Suprapubic skin (tissue), 4 donors: ENCODE results near the gene SLF2. TPM values are rescaled to one million over a fixed set of nuclear protein-coding genes. Genes with fewer than 3 reads are reported as not detected.

Experiments used
- DNase-seq, 2 donors: peaks; one replicate each; pipeline ENCODE4 v3.0.0-alpha.2; 2019; ENCODE audit warnings: low spot score in 2 of 2
- H3K27ac ChIP-seq: fragments of 200-600 bp; sonication (generic); one replicate; pipeline ENCODE4 v1.5.1; 2019
- H3K27me3 ChIP-seq: fragments of 200-600 bp; sonication (generic); one replicate; pipeline ENCODE4 v1.5.1; 2019
- H3K36me3 ChIP-seq: fragments of 200-600 bp; sonication (generic); one replicate; pipeline ENCODE4 v1.5.1; 2019
- H3K4me1 ChIP-seq: fragments of 200-600 bp; sonication (generic); one replicate; pipeline ENCODE4 v1.5.1; 2019
- H3K4me3 ChIP-seq: fragments of 200-600 bp; sonication (generic); one replicate; pipeline ENCODE4 v1.5.1; 2019; ENCODE audit warnings: mild to moderate bottlenecking
- H3K9me3 ChIP-seq: fragments of 200-600 bp; sonication (generic); one replicate; pipeline ENCODE4 v1.5.1; 2019
- CTCF ChIP-seq, 2 donors: fragments of 200-600 bp in 1 of 2; fragments of 450-650 bp in 1 of 2; sonication (generic) in 1 of 2; IDR thresholded peaks; one replicate each; pipeline ENCODE4 v1.5.1; 2016 to 2019; ENCODE audit warnings: antibody characterized with exemption in 2 of 2, mild to moderate bottlenecking in 1 of 2, moderate library complexity in 1 of 2
- EP300 ChIP-seq: sonication (generic); formaldehyde crosslinking; IDR thresholded peaks from one replicate; pipeline ENCODE4 v1.6.1; 2017; ENCODE audit warnings: antibody characterized with exemption
- POLR2A ChIP-seq, 2 donors: fragments of 450-650 bp; IDR thresholded peaks; one replicate each; pipeline ENCODE4 v1.6.1; 2017; ENCODE audit warnings: antibody characterized with exemption in 2 of 2, mild to moderate bottlenecking in 2 of 2, moderate library complexity in 2 of 2
- POLR2AphosphoS5 ChIP-seq, 3 donors: sonication (generic); formaldehyde crosslinking; IDR thresholded peaks; one replicate each; pipeline ENCODE4 v1.6.1; 2017; ENCODE audit warnings: antibody characterized with exemption in 3 of 3
- WGBS: methylation state at CpG from one replicate; pipeline ENCODE4 v1.1.5; 2018; 5-methylcytosine and 5-hydroxymethylcytosine counted together
- total RNA-seq, 4 donors: library from RNA; depleted of rRNA; stranded (reverse); fragments of >200 nt; gene quantifications; one replicate each; pipeline ENCODE4 v1.1.0, GENCODE V29; 2016

SLF2 gene
- total RNA-seq, 4 donors from 2014 or later = 11.6 to 41.4 (median 15.6) TPM

- no peak for DNase-seq
- H3K36me3 ChIP-seq = peaks cover 45% of the 10 kb centered on the region
- 98% methylated on average over 6 of the region's 18 CpGs for WGBS
- H3K27me3 ChIP-seq = no peaks in the 10 kb centered on the region
- H3K9me3 ChIP-seq = no peaks in the 10 kb centered on the region
- H3K4me3 ChIP-seq = no peak overlapping the region
- no peak overlapping the region for H3K27ac ChIP-seq
- TF ChIP-seq EP300 (no peak), POLR2AphosphoS5 (IDR thresholded peaks at IDR 0.05) (no peak), CTCF (IDR thresholded peaks at IDR 0.05) (no peak), POLR2A (IDR thresholded peaks at IDR 0.05) (no peak)
- peaks cover 46% of the 10 kb centered on the region for H3K4me1 ChIP-seq
Measured at GRCh38 chr10:101003639-101004206, 91.0 kb downstream of the SLF2 start.

DNA sequence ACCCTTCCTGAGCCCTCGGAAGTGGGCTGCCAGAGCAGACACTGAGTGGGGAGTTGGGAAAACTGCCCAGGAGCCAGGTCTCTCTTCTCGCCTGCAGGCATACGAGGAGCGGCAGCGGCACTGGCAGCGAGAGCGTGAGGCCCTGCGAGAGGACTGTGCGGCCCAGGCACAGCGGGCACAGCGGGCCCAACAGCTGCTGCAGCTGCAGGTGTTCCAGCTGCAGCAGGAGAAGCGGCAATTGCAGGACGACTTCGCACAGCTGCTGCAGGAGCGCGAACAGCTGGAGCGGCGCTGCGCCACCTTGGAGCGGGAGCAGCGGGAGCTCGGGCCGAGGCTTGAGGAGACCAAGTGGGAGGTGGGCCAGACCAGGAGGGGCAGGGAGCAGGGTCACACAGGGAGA, 92.6 kb downstream of the SLF2 start:
- H3K36me3 ChIP-seq = peaks cover 45% of the 10 kb centered on the region
- no peak for DNase-seq
- TF ChIP-seq POLR2AphosphoS5 (IDR thresholded peaks at IDR 0.05) (no peak), POLR2A (IDR thresholded peaks at IDR 0.05) (no peak), CTCF (IDR thresholded peaks at IDR 0.05) (no peak), EP300 (no peak)
- H3K4me1 ChIP-seq = peaks cover 43% of the 10 kb centered on the region
- no peaks in the 10 kb centered on the region for H3K9me3 ChIP-seq
- no peak overlapping the region for H3K27ac ChIP-seq
- 83% methylated on average over 22 of the region's 23 CpGs for WGBS
- no peak overlapping the region for H3K4me3 ChIP-seq
- no peaks in the 10 kb centered on the region for H3K27me3 ChIP-seq

GRCh38 chr10:101005869-101006567, 93.3 kb downstream of the SLF2 start:
- DNase-seq = no peak
- Histone ChIP-seq H3K4me1 (peaks cover 36% of the 10 kb centered on the region), H3K27me3 (no peaks in the 10 kb centered on the region), H3K36me3 (peaks cover 45% of the 10 kb centered on the region), H3K4me3 (no peak overlapping the region), H3K9me3 (no peaks in the 10 kb centered on the region), H3K27ac (no peak overlapping the region)
- TF ChIP-seq POLR2A (IDR thresholded peaks at IDR 0.05) = no peak
- no peak for TF ChIP-seq EP300
- no peak for TF ChIP-seq POLR2AphosphoS5 (IDR thresholded peaks at IDR 0.05)
- TF ChIP-seq CTCF (IDR thresholded peaks at IDR 0.05) = no peak
- WGBS = 100% methylated on average over 4 of the region's 4 CpGs

DNA sequence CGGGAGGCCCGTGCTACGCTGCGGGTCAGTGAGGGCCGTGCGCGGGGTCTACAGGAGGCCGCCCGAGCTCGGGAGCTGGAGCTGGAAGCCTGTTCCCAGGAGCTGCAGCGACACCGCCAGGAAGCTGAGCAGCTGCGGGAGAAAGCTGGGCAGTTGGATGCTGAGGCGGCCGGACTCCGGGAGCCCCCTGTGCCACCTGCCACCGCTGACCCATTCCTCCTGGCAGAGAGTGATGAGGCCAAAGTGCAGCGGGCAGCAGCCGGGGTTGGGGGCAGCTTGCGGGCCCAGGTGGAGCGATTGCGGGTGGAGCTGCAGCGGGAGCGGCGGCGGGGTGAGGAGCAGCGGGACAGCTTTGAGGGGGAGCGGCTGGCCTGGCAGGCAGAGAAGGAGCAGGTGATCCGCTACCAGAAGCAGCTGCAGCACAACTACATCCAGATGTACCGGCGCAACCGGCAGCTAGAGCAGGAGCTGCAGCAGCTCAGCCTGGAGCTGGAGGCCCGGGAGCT, 93.9 kb downstream of the SLF2 start:
- Histone ChIP-seq H3K4me1 (peaks cover 30% of the 10 kb centered on the region), H3K9me3 (no peaks in the 10 kb centered on the region), H3K27me3 (no peaks in the 10 kb centered on the region), H3K36me3 (peaks cover 45% of the 10 kb centered on the region), H3K4me3 (no peak overlapping the region), H3K27ac (no peak overlapping the region)
- WGBS = 94% methylated on average over 28 of the region's 33 CpGs
- no peak for DNase-seq
- TF ChIP-seq POLR2AphosphoS5 (IDR thresholded peaks at IDR 0.05) = no peak
- no peak for TF ChIP-seq POLR2A (IDR thresholded peaks at IDR 0.05)

- Histone ChIP-seq H3K4me3 (no peak overlapping the region), H3K4me1 (peaks cover 27% of the 10 kb centered on the region), H3K27ac (no peak overlapping the region), H3K27me3 (no peaks in the 10 kb centered on the region), H3K9me3 (no peaks in the 10 kb centered on the region), H3K36me3 (peaks cover 45% of the 10 kb centered on the region)
- no peak for DNase-seq
- TF ChIP-seq POLR2AphosphoS5 (IDR thresholded peaks at IDR 0.05) (no peak), EP300 (no peak), POLR2A (IDR thresholded peaks at IDR 0.05) (no peak)
- 57% methylated on average over 5 of the region's 11 CpGs for WGBS
Measured at GRCh38 chr10:101007099-101007711, 94.4 kb downstream of the SLF2 start.
